GM23338 (cell line): Measurements from ENCODE around the gene VENTX. TPM values are rescaled to one million over a fixed set of nuclear protein-coding genes. Genes with fewer than 3 reads are reported as not detected.

ENCODE experiments used
- ATAC-seq: fragments of 200-7000 bp; cut with Tn5 transposase; 3 replicates; pipeline ENCODE4 v1.9.1; 2020
- DNase-seq: peaks from one replicate; pipeline ENCODE4 v3.0.0-alpha.2; 2015; ENCODE audit warnings: low spot score
- H2AFZ ChIP-seq: fragments of 200-600 bp; sonication (generic); 2 replicates; pipeline ENCODE4 v1.8.0; 2016; ENCODE audit warnings: antibody characterized with exemption, mild to moderate bottlenecking, moderate library complexity
- H3F3A ChIP-seq: fragments of 200-600 bp; sonication (generic); replicated peaks from 2 replicates; pipeline ENCODE4 v1.8.0; 2017; ENCODE audit warnings: antibody characterized with exemption, mixed run types, low read depth
- H3K27ac ChIP-seq: fragments of 200-600 bp; sonication (generic); 2 replicates; pipeline ENCODE4 v1.6.1; 2016; ENCODE audit warnings: low read depth
- H3K27me3 ChIP-seq: fragments of 200-600 bp; sonication (generic); 2 replicates; pipeline ENCODE4 v1.8.0; 2016; ENCODE audit warnings: mild to moderate bottlenecking, mixed run types, moderate library complexity; ENCODE audit not compliant: insufficient read depth
- H3K36me3 ChIP-seq: fragments of 200-600 bp; sonication (generic); 2 replicates; pipeline ENCODE4 v1.8.0; 2016; ENCODE audit warnings: mild to moderate bottlenecking; ENCODE audit not compliant: insufficient read depth
- H3K4me1 ChIP-seq: fragments of 200-600 bp; sonication (generic); 2 replicates; pipeline ENCODE4 v1.8.0; 2016; ENCODE audit warnings: mild to moderate bottlenecking, moderate library complexity; ENCODE audit not compliant: insufficient read depth
- H3K4me2 ChIP-seq: fragments of 200-600 bp; sonication (generic); 2 replicates; pipeline ENCODE4 v1.7.1; 2017; ENCODE audit warnings: mixed run types
- H3K4me3 ChIP-seq: fragments of 200-600 bp; sonication (generic); 2 replicates; pipeline ENCODE4 v1.6.1; 2016; ENCODE audit warnings: mixed run types
- H3K79me2 ChIP-seq: fragments of 200-600 bp; sonication (generic); replicated peaks from 2 replicates; pipeline ENCODE4 v1.8.0; 2017; ENCODE audit warnings: mild to moderate bottlenecking; ENCODE audit not compliant: insufficient read depth
- H3K9me2 ChIP-seq: fragments of 200-600 bp; sonication (generic); 2 replicates; pipeline ENCODE4 v1.8.0; 2017; ENCODE audit not compliant: insufficient read depth
- H4K20me1 ChIP-seq: fragments of 200-600 bp; sonication (generic); replicated peaks from 2 replicates; pipeline ENCODE4 v1.8.0; 2017; ENCODE audit warnings: mild to moderate bottlenecking; ENCODE audit not compliant: insufficient read depth
- H3K27ac Mint-ChIP-seq: 2 replicates; pipeline ENCODE4 v1.8.0; 2020; ENCODE audit warnings: inconsistent platforms, mild to moderate bottlenecking, moderate library complexity, mixed read lengths
- H3K27me3 Mint-ChIP-seq: 3 replicates; pipeline ENCODE4 v1.8.0; 2022; ENCODE audit warnings: low read depth, mild to moderate bottlenecking, moderate library complexity, mixed read lengths, inconsistent platforms; ENCODE audit not compliant: insufficient read depth, poor library complexity
- H3K36me3 Mint-ChIP-seq: 3 replicates; pipeline ENCODE4 v1.8.0; 2021; ENCODE audit warnings: low read depth, mild to moderate bottlenecking, inconsistent platforms, moderate library complexity, mixed read lengths
- H3K4me1 Mint-ChIP-seq: 3 replicates; pipeline ENCODE4 v1.8.0; 2020; ENCODE audit warnings: mild to moderate bottlenecking, inconsistent platforms, mixed read lengths
- H3K4me3 Mint-ChIP-seq: 3 replicates; pipeline ENCODE4 v1.8.0; 2021; ENCODE audit warnings: moderate library complexity, mild to moderate bottlenecking, inconsistent platforms, mixed read lengths
- H3K9me3 Mint-ChIP-seq: 3 replicates; pipeline ENCODE4 v1.8.0; 2020; ENCODE audit warnings: moderate library complexity, mild to moderate bottlenecking, inconsistent platforms, mixed read lengths
- CREB1 ChIP-seq: fragments of 250-450 bp; sonication (Bioruptor Pico); IDR thresholded peaks from 2 replicates; pipeline ENCODE4 v1.5.0; 2020; ENCODE audit warnings: low read depth, mild to moderate bottlenecking, moderate library complexity
- CTCF ChIP-seq, 2 experiments: fragments of 200-600 bp in 1 of 2; sonication (generic) in 1 of 2; conservative IDR thresholded peaks; 2 replicates each; pipeline versions ENCODE4 v1.5.1 to v1.6.1; 2016 to 2017; ENCODE audit warnings: antibody characterized with exemption in 2 of 2, low read depth in 2 of 2, mild to moderate bottlenecking in 2 of 2, moderate library complexity in 1 of 2
- ETS1 ChIP-seq: IDR thresholded peaks from 2 replicates; pipeline ENCODE4 v1.6.1; 2016; ENCODE audit warnings: antibody characterized with exemption
- EZH2 ChIP-seq: fragments of 200-600 bp; sonication (generic); IDR thresholded peaks from one replicate; pipeline ENCODE4 v1.8.0; 2017; ENCODE audit warnings: antibody characterized with exemption, mild to moderate bottlenecking, low read depth; ENCODE audit not compliant: unreplicated experiment
- EZH2phosphoT487 ChIP-seq: fragments of 200-600 bp; sonication (generic); IDR thresholded peaks from one replicate; pipeline ENCODE4 v1.8.1; 2018; ENCODE audit warnings: antibody characterized with exemption; ENCODE audit not compliant: unreplicated experiment
- JUNB ChIP-seq: IDR thresholded peaks from one replicate; pipeline ENCODE4 v1.6.1; 2016; ENCODE audit warnings: antibody characterized with exemption; ENCODE audit not compliant: unreplicated experiment
- NANOG ChIP-seq: IDR thresholded peaks from 2 replicates; pipeline ENCODE4 v1.6.1; 2016; ENCODE audit warnings: antibody characterized with exemption, borderline replicate concordance
- POLR2AphosphoS5 ChIP-seq: IDR thresholded peaks from 2 replicates; pipeline ENCODE4 v1.6.1; 2016; ENCODE audit warnings: antibody characterized with exemption, low read depth
- STAT1 ChIP-seq: IDR thresholded peaks from one replicate; pipeline ENCODE4 v1.6.1; 2016; ENCODE audit warnings: antibody characterized with exemption; ENCODE audit not compliant: unreplicated experiment
- ZNF114 ChIP-seq: fragments of 250-450 bp; sonication (Bioruptor Pico); IDR thresholded peaks from 2 replicates; pipeline ENCODE4 v1.5.0; 2020; ENCODE audit warnings: mild to moderate bottlenecking, moderate library complexity
- ZNF331 ChIP-seq: fragments of 250-450 bp; sonication (Bioruptor Pico); IDR thresholded peaks from 2 replicates; pipeline ENCODE4 v1.5.0; 2020; ENCODE audit warnings: low read depth, mild to moderate bottlenecking, moderate library complexity
- polyA plus RNA-seq: library from polyadenylated mRNA; unstranded; fragments of >200 nt; fragmentation: Nextera tagmentation; extraction: Ambion mirVana; gene quantifications from 2 replicates; pipeline ENCODE4 v1.2.1, GENCODE V29; 2016
- total RNA-seq: library from RNA; depleted of rRNA; stranded (reverse); fragments of >200 nt; shearing (Covaris generic); gene quantifications from 2 replicates; pipeline ENCODE4 v1.2.3, GENCODE V29; 2014
- TF ChIP-seq, protein P1 (sequence below): fragments of 250-450 bp; sonication (Bioruptor Pico); IDR thresholded peaks from 2 replicates; pipeline ENCODE4 v1.5.0; 2020; ENCODE audit warnings: mild to moderate bottlenecking, moderate library complexity
- TF ChIP-seq, protein P2 (sequence below): IDR thresholded peaks from one replicate; pipeline ENCODE4 v1.6.1; 2018; ENCODE audit warnings: antibody characterized with exemption; ENCODE audit not compliant: unreplicated experiment

VENTX gene
- total and polyA plus RNA-seq, 2 experiments from 2014 or later: 4.8 to 8.1 TPM

DNA sequence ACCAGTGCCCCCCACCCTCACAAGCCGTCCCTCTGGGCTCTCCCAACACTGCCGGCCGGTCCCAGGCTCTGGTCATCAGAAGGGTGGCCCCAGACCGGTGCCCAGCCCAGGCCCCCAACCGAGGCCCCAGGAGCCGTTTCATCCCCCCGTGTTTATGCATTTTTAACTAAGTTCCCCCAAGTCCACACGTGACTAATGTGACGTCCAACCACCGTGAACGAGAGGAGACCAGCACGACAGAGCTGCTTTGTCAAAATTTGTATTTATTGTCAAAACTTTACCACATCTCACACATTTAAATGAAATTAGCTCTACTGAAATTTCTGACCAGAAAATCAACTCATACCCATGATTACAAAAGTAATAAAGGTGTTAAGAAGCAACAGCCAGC lies 8.6 kb downstream of the VENTX start:
- Histone ChIP-seq H4K20me1 (no peaks in the 10 kb centered on the region), H3F3A (no peaks in the 10 kb centered on the region), H3K4me3 (no peak overlapping the region), H3K27me3 (no peaks in the 10 kb centered on the region), H2AFZ (no peak overlapping the region), H3K4me1 (peaks cover 11% of the 10 kb centered on the region; the same call in 1 of the 2 replicates), H3K4me2 (no peak overlapping the region; the same call in 1 of the 2 replicates), H3K36me3 (no peaks in the 10 kb centered on the region), H3K27ac (no peak overlapping the region), H3K9me2 (no peaks in the 10 kb centered on the region), H3K79me2 (no peaks in the 10 kb centered on the region)
- no peak for TF ChIP-seq JUNB
- TF ChIP-seq ZNF114 (CRISPR knock-in tag): no peak
- TF ChIP-seq CTCF (conservative IDR thresholded peaks at IDR 0.05; ENCODE audit: low read depth in 2 of 2): no peak
- no peak for TF ChIP-seq ZNF331 (CRISPR knock-in tag)
- TF ChIP-seq STAT1: no peak
- TF ChIP-seq NANOG: no peak
- TF ChIP-seq ETS1: no peak
- TF ChIP-seq EZH2: no peak
- TF ChIP-seq POLR2AphosphoS5: no peak
- TF ChIP-seq, protein P1, sequence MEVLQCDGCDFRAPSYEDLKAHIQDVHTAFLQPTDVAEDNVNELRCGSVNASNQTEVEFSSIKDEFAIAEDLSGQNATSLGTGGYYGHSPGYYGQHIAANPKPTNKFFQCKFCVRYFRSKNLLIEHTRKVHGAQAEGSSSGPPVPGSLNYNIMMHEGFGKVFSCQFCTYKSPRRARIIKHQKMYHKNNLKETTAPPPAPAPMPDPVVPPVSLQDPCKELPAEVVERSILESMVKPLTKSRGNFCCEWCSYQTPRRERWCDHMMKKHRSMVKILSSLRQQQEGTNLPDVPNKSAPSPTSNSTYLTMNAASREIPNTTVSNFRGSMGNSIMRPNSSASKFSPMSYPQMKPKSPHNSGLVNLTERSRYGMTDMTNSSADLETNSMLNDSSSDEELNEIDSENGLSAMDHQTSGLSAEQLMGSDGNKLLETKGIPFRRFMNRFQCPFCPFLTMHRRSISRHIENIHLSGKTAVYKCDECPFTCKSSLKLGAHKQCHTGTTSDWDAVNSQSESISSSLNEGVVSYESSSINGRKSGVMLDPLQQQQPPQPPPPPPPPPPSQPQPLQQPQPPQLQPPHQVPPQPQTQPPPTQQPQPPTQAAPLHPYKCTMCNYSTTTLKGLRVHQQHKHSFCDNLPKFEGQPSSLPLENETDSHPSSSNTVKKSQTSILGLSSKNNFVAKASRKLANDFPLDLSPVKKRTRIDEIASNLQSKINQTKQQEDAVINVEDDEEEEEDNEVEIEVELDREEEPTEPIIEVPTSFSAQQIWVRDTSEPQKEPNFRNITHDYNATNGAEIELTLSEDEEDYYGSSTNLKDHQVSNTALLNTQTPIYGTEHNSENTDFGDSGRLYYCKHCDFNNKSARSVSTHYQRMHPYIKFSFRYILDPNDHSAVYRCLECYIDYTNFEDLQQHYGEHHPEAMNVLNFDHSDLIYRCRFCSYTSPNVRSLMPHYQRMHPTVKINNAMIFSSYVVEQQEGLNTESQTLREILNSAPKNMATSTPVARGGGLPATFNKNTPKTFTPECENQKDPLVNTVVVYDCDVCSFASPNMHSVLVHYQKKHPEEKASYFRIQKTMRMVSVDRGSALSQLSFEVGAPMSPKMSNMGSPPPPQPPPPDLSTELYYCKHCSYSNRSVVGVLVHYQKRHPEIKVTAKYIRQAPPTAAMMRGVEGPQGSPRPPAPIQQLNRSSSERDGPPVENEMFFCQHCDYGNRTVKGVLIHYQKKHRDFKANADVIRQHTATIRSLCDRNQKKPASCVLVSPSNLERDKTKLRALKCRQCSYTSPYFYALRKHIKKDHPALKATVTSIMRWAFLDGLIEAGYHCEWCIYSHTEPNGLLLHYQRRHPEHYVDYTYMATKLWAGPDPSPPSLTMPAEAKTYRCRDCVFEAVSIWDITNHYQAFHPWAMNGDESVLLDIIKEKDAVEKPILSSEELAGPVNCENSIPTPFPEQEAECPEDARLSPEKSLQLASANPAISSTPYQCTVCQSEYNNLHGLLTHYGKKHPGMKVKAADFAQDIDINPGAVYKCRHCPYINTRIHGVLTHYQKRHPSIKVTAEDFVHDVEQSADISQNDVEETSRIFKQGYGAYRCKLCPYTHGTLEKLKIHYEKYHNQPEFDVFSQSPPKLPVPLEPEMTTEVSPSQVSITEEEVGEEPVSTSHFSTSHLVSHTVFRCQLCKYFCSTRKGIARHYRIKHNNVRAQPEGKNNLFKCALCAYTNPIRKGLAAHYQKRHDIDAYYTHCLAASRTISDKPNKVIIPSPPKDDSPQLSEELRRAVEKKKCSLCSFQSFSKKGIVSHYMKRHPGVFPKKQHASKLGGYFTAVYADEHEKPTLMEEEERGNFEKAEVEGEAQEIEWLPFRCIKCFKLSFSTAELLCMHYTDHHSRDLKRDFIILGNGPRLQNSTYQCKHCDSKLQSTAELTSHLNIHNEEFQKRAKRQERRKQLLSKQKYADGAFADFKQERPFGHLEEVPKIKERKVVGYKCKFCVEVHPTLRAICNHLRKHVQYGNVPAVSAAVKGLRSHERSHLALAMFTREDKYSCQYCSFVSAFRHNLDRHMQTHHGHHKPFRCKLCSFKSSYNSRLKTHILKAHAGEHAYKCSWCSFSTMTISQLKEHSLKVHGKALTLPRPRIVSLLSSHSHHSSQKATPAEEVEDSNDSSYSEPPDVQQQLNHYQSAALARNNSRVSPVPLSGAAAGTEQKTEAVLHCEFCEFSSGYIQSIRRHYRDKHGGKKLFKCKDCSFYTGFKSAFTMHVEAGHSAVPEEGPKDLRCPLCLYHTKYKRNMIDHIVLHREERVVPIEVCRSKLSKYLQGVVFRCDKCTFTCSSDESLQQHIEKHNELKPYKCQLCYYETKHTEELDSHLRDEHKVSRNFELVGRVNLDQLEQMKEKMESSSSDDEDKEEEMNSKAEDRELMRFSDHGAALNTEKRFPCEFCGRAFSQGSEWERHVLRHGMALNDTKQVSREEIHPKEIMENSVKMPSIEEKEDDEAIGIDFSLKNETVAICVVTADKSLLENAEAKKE (CRISPR knock-in tag): no peak
- no peak for TF ChIP-seq EZH2phosphoT487
- no peak for TF ChIP-seq CREB1 (CRISPR knock-in tag)
- TF ChIP-seq, protein P2, sequence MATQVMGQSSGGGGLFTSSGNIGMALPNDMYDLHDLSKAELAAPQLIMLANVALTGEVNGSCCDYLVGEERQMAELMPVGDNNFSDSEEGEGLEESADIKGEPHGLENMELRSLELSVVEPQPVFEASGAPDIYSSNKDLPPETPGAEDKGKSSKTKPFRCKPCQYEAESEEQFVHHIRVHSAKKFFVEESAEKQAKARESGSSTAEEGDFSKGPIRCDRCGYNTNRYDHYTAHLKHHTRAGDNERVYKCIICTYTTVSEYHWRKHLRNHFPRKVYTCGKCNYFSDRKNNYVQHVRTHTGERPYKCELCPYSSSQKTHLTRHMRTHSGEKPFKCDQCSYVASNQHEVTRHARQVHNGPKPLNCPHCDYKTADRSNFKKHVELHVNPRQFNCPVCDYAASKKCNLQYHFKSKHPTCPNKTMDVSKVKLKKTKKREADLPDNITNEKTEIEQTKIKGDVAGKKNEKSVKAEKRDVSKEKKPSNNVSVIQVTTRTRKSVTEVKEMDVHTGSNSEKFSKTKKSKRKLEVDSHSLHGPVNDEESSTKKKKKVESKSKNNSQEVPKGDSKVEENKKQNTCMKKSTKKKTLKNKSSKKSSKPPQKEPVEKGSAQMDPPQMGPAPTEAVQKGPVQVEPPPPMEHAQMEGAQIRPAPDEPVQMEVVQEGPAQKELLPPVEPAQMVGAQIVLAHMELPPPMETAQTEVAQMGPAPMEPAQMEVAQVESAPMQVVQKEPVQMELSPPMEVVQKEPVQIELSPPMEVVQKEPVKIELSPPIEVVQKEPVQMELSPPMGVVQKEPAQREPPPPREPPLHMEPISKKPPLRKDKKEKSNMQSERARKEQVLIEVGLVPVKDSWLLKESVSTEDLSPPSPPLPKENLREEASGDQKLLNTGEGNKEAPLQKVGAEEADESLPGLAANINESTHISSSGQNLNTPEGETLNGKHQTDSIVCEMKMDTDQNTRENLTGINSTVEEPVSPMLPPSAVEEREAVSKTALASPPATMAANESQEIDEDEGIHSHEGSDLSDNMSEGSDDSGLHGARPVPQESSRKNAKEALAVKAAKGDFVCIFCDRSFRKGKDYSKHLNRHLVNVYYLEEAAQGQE: no peak
- Mint-ChIP-seq H3K27me3 (peaks cover 20% of the 10 kb centered on the region), H3K36me3 (no peaks in the 10 kb centered on the region), H3K9me3 (no peaks in the 10 kb centered on the region), H3K27ac (no peak overlapping the region), H3K4me3 (no peak overlapping the region), H3K4me1 (peaks cover 19% of the 10 kb centered on the region)
- ATAC-seq: no peak
- DNase-seq: no peak
